ENCODE results near the gene ZC3H14. TPM values are rescaled to one million over a fixed set of nuclear protein-coding genes. Genes with fewer than 3 reads are reported as not detected.

The ZC3H14 gene
- total and polyA plus RNA-seq, 12 donors, result 26.5 to 91.6 (median 53.3) TPM

GRCh38 chr14:88618476-88618875 lies 55.6 kb downstream of the ZC3H14 start:
- Histone ChIP-seq H3K4me3 (no peak overlapping the region), H3K27me3 (no peaks in the 10 kb centered on the region), H3K36me3 (replicated peaks in 1 of 2) (peaks cover 0 to 8% of the 10 kb centered on the region in 2 donors), H3K4me1 (replicated peaks in 1 of 2) (peaks cover 10 to 15% of the 10 kb centered on the region in 2 donors), H3K27ac (no peak overlapping the region), H3K9me3 (replicated peaks in 1 of 3) (no peaks in the 10 kb centered on the region)
- 81 to 95% (median 88%) methylated on average over 5 of the region's 5 CpGs for WGBS, 4 donors
- TF ChIP-seq POLR2A (IDR thresholded peaks at IDR 0.05), result no peak
- TF ChIP-seq CTCF (IDR thresholded peaks at IDR 0.05), result no peak
- DNase-seq, result no peak
- intact Hi-C loops (cut with DNase I), result no loop called here

- intact Hi-C loops (cut with DNase I), result no loop called here
- 68 to 78% (median 75%) methylated on average over 2 of the region's 2 CpGs for WGBS, 4 donors
- no peaks in the 10 kb centered on the region for H3K9me3 ChIP-seq (replicated peaks in 1 of 3)
These were observed 58.3 kb downstream of the ZC3H14 start for GRCh38 chr14:88621100-88621499.

GRCh38 chr14:88625671-88626070 lies 62.8 kb downstream of the ZC3H14 start:
- Histone ChIP-seq H3K27ac (no peak overlapping the region), H3K4me1 (replicated peaks in 1 of 2) (peaks cover 0 to 2% of the 10 kb centered on the region in 2 donors), H3K27me3 (no peaks in the 10 kb centered on the region), H3K4me3 (no peak overlapping the region), H3K36me3 (replicated peaks in 1 of 2) (no peaks in the 10 kb centered on the region), H3K9me3 (replicated peaks in 1 of 3) (no peaks in the 10 kb centered on the region)
- no peak for TF ChIP-seq CTCF (IDR thresholded peaks at IDR 0.05)
- no peak for TF ChIP-seq POLR2A (IDR thresholded peaks at IDR 0.05)
- intact Hi-C loops (cut with DNase I), result no loop called here
- 95 to 99% (median 97%) methylated on average over 3 of the region's 3 CpGs for WGBS, 4 donors
- DNase-seq, result no peak

More at GRCh38 chr14:88621100-88621499, 58.3 kb downstream of the ZC3H14 start:
- DNase-seq, result no peak
- H3K4me3 ChIP-seq, result no peak overlapping the region
- H3K27me3 ChIP-seq, result no peaks in the 10 kb centered on the region
- TF ChIP-seq POLR2A (IDR thresholded peaks at IDR 0.05) (no peak), CTCF (IDR thresholded peaks at IDR 0.05) (no peak)
- H3K4me1 ChIP-seq (replicated peaks in 1 of 2), result no peaks in the 10 kb centered on the region
- no peaks in the 10 kb centered on the region for H3K36me3 ChIP-seq (replicated peaks in 1 of 2)
- H3K27ac ChIP-seq, result no peak overlapping the region

- no peak overlapping the region for H3K4me3 ChIP-seq
- TF ChIP-seq CTCF (IDR thresholded peaks at IDR 0.05) (no peak), POLR2A (IDR thresholded peaks at IDR 0.05) (no peak)
- H3K36me3 ChIP-seq (replicated peaks in 1 of 2), result no peaks in the 10 kb centered on the region
- intact Hi-C loops (cut with DNase I), result no loop called here
- no peak overlapping the region for H3K27ac ChIP-seq
- H3K4me1 ChIP-seq (replicated peaks in 1 of 2), result peaks cover 0 to 4% of the 10 kb centered on the region in 2 donors
- no peaks in the 10 kb centered on the region for H3K27me3 ChIP-seq
- no peaks in the 10 kb centered on the region for H3K9me3 ChIP-seq (replicated peaks in 1 of 3)
- no peak for DNase-seq
These were observed 65.2 kb downstream of the ZC3H14 start for GRCh38 chr14:88628033-88628432.

Measured in adrenal gland (tissue), 12 donors.